Activated CD8-positive, alpha-beta memory T cell treated with anti-CD3 and anti-CD28 coated beads for 4 hours (primary cell): Measurements from ENCODE around the gene EVA1A.

Source experiments
- DNase-seq, 2 donors: peaks; one replicate each; pipeline ENCODE4 v3.0.0-alpha.2; 2020; ENCODE audit warnings: low read depth in 2 of 2

EVA1A gene

DNA sequence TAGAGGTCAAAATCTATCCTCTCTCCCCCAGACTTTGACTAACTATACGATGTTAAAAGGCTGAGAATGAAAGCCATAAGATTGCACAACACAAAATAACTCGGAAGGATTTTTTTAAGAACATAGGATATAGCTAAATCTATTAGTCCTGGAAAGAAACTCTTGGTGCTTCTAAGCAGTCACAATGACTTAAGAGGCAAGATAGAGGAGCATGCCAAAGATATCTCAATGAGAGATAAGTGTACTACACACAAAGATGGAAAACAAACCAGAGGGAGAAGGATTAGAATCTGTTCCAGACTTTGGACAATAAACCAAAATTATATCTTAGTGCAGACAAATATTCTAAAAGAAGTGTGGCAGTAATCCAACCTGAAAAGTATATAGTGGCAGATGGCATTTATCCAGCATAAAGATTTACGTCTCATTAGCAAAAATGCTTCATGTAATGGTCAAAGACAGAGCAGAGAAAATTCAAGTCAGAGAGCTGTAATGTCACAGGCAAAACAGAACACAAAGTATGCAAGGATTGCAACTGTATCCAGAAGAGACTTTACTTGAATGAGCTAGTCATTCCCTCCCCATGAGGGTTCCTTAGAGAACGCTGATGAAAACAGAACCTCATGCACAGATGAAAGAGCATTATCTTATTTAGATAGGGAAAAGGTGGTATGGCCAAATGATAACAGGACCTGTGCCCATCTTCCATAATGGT is 28.8 kb upstream of the EVA1A start:
- DNase-seq = no peak

DNA sequence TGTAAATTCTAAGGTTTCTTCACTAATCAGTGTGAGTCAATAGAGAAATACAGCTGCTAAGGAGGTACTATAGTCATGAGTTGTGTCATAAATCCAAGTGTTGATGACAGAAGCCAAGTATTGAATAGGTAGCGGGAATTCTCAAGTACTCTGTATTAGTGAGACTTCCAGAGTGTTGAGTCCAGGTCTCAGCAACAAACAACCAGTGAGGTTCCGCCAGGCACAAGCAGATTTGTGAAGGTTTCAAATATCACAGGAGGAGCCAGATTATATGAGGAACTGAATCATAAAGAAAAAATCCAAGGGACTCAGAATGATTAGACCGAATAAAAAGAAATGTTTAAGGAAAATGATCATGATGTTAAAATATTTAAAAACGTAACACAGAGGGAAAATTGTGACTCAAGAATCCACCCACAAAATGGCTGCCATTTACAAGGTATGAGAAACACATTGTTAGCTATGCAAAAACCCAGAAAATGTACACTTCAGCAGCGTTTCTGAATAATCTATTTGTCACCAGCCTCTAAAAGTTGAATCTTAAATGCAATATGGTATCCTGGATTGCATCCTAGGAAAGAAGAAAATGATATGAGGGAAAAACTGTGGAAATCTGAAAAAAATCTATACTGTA is 27.3 kb upstream of the EVA1A start:
- no peak for DNase-seq

- no peak for DNase-seq
Observed at GRCh38 chr2:75586971-75587370, 26.2 kb upstream of the EVA1A start.

DNA sequence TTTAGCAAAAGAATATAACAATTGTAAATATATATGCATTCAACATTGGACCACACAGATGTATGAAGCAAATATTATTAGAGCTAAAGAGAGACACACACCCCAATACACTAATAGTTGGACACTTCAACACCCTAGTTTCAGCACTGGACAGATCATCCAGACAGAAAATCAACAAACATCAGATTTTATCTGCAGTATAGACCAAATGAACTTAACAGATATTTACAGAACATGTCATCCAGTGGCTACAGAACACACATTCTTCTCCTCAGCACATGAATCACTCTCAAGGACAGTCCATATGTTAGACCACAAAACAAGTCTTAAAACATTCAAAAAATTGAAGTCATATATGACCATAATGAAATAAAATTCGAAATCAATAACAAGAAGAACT is 22.1 kb upstream of the EVA1A start:
- no peak for DNase-seq

DNA sequence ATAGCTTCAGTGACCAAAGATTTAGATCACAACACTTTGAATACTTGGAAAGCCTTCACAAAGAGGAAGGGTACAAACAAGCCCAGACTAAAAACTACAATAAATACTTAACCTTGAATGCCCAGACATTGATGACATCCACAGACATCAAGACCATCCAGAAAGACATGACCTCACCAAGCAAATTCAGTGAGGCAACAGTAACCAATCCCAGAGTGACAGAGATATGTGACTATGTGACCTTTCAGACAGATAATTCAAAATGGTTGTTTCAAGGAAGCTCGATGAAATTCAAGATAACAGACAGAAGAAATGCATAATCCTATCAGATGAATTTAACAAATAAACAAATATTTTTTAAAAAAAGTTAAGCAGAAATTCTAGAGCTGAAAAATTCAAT is 19.9 kb upstream of the EVA1A start:
- DNase-seq = no peak

GRCh38 chr2:75580156-75580555 is 19.4 kb upstream of the EVA1A start:
- no peak for DNase-seq

- no peak for DNase-seq
Observed at GRCh38 chr2:75579186-75579585, 18.4 kb upstream of the EVA1A start.

DNA sequence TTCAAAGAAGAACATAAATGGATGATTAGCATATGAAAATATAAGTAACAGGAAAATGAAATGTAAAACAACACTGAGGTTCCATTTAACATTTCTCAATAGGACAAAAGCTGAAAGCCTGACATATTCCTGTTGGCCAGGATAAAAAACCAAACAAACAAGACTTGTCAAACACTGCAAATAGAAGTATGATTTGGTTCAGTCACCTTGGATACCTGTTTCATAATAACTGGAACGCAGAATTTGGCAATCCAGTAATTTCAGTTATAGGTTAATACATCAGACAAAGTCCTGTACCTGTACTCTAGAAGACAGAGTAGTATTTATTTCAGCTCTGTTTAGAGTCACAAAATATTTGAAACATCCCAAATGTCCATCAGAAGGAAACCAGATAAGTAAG is 16.5 kb upstream of the EVA1A start:
- DNase-seq = no peak

- DNase-seq = no peak
Observed at GRCh38 chr2:75574106-75574505, 13.4 kb upstream of the EVA1A start.

- DNase-seq = no peak
Observed at GRCh38 chr2:75573145-75573878, 12.6 kb upstream of the EVA1A start.

- DNase-seq = no peak
Observed at GRCh38 chr2:75571730-75572430, 11.1 kb upstream of the EVA1A start.

- no peak for DNase-seq
Observed at GRCh38 chr2:75570948-75571729, 10.4 kb upstream of the EVA1A start.

DNA sequence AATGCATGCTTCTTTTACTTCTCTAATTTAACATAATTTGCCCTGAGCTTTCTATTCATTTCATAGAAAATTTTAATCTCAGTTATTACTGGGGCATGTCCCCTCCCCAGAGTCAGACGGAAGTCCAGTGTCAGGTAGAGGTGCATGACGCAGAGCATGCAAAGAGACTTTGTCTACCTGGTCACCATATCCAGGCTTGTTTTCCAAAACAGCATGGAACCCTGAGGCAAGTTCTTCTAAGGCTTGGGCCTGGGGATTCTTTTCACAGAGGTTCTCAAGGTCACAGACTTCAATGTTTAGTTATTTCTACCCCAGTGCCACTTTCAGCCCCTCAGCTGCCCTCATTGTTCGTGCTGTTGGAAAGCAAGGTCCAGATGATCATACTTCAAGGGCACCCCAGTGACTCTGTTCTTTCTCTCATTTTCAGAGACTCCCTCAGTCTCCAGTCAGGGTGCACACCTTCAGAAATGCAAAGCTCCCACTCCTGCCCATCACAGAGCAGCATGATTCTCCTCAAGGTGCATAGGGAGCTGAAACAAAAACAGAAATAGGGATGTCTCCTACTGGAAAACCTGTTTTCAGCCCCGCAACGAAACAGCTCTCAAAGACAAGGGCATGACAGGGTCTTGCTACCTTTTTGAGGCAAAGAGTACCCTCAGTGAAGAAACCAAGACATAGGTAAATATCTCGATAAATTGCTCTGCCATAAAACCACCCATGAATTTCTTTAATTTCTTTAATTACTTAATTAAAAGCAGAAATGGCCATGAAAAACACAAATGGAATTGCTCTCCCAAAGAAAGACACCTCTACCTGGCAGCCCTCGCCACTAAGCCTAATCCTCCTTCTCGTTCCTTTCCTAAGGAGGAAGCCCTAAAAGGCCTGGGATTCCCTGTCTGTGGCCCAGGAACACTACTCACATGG is 9.5 kb upstream of the EVA1A start:
- no peak for DNase-seq

GRCh38 chr2:75569546-75569945 is 8.8 kb upstream of the EVA1A start:
- no peak for DNase-seq

DNA sequence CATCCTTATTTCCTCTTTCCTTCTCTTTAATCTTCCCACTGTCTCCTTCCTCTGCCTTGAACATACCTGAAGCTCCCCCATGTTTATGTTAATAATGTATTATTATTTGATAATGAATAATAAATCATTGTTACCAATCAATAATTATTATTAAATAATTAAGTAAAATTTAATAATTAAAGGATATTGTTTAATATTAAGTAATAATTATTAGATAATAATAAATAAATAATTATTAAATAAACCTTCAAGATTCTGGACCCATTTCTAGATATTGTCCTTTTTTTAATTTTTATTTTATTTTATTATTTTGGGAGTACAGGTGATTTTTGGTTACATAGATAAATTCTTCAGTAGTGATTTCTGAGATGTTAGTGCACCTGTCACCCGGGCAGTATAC is 7.4 kb upstream of the EVA1A start:
- DNase-seq = no peak

GRCh38 chr2:75565472-75566462 is 5.0 kb upstream of the EVA1A start:
- DNase-seq = no peak

GRCh38 chr2:75564713-75565359 is 4.1 kb upstream of the EVA1A start:
- DNase-seq = no peak

DNA sequence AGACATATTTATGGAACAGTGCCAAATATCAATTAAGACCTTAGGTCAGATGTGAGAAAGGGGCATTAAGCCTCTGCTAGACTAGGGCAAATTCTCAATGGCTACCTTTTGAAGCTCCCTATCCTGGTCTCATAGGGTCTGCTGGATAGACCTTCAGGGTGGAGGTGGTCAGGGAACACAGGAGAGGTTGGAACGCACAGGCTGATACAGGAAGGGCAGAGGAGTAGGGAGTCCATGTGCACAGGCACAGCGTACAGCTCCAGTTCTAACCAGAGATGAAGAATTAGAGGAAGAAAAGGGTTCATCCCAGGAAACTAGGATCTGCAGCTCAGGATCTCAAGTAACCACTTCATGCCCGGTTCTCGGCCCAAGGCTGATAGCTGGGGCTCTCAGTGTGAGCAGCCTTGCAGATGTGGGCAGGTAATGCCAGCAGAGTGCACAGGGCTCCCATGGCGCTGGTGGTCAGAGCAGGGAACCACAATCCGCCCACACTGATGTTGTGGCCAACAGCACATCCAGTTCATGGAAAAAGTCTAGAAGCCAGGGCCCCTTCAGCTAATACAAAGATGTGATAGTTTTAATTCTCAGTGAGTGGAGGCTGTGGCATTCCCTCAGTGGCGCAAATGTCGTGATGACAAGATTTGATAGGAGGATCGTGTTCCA is 3.4 kb upstream of the EVA1A start:
- DNase-seq = no peak
